Activated T-helper 2 cell treated with anti-CD3 and anti-CD28 coated beads, Interferon-gamma antibody, Interleukin-2, Interleukin-4, amounts not matched to agents 10 μg/mL and 5 μg/mL and 100 μg/mL, durations not matched to agents 14 hours and 24 hours and 36 hours (primary cell): Measurements from ENCODE around the gene CDC34. TPM values are rescaled to one million over a fixed set of nuclear protein-coding genes. Genes with fewer than 3 reads are reported as not detected.

ENCODE experiments used
- DNase-seq: peaks from one replicate; pipeline ENCODE4 v3.0.0; 2021; ENCODE audit warnings: low spot score
- H3K27ac Mint-ChIP-seq: one replicate; pipeline ENCODE4 v1.8.0; 2021; ENCODE audit warnings: mixed read lengths
- H3K27me3 Mint-ChIP-seq: one replicate; pipeline ENCODE4 v1.8.0; 2021; ENCODE audit warnings: low read depth, mixed read lengths
- H3K36me3 Mint-ChIP-seq: one replicate; pipeline ENCODE4 v1.8.0; 2021; ENCODE audit warnings: low read depth, mixed read lengths
- H3K4me1 Mint-ChIP-seq: one replicate; pipeline ENCODE4 v1.8.0; 2021; ENCODE audit warnings: low read depth, mixed read lengths
- H3K4me3 Mint-ChIP-seq: one replicate; pipeline ENCODE4 v1.8.0; 2021; ENCODE audit warnings: low read depth, mild to moderate bottlenecking, moderate library complexity, mixed read lengths
- H3K9me3 Mint-ChIP-seq: one replicate; pipeline ENCODE4 v1.8.0; 2021; ENCODE audit warnings: mixed read lengths
- intact Hi-C: fragments of 100-400 bp; cut with micrococcal nuclease; formaldehyde crosslinking; loops from one replicate; pipeline ENCODE4 v1.15.1; 2023
- total RNA-seq: library from RNA; stranded (reverse); gene quantifications from 2 replicates; pipeline ENCODE4 v1.2.3, GENCODE V29; 2022

Gene CDC34
- total RNA-seq, 1 donor from 2014 or later = 53.7 TPM

DNA sequence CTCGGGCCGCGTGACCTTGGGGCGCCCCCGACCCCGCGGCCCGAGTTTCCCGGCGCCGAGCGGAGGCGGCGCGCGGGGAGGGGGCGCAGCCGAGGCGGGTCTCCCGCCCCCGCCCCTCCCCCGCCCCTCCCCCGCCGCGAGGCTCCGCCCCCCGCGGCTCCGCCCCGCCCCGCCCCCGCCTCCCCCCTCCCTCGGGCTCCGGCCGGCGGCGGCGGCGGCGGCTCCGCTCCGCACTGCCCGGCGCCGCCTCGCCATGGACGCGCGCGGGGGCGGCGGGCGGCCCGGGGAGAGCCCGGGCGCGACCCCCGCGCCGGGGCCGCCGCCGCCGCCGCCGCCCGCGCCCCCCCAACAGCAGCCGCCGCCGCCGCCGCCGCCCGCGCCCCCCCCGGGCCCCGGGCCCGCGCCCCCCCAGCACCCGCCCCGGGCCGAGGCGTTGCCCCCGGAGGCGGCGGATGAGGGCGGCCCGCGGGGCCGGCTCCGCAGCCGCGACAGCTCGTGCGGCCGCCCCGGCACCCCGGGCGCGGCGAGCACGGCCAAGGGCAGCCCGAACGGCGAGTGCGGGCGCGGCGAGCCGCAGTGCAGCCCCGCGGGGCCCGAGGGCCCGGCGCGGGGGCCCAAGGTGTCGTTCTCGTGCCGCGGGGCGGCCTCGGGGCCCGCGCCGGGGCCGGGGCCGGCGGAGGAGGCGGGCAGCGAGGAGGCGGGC, 58.3 kb downstream of the CDC34 start, which contains the start of gene HCN2:
Gene HCN2 (plus strand): TSS at position 189 of the 703 bp plus-strand sequence. CDS start 65 bp downstream, at position 254.
- intact Hi-C loops = no loop called here
- no peak within 1 kb of the TSS for H3K27ac Mint-ChIP-seq
- no peak for DNase-seq
- H3K4me1 Mint-ChIP-seq = no peaks in the 10 kb centered on the region
- H3K27me3 Mint-ChIP-seq = peaks cover 13% of the 10 kb centered on the region
- H3K9me3 Mint-ChIP-seq = no peaks in the 10 kb centered on the region
- peak within 1 kb of the TSS; percentile 42 for H3K4me3 Mint-ChIP-seq
- H3K36me3 Mint-ChIP-seq = no peaks in the 10 kb centered on the region

DNA sequence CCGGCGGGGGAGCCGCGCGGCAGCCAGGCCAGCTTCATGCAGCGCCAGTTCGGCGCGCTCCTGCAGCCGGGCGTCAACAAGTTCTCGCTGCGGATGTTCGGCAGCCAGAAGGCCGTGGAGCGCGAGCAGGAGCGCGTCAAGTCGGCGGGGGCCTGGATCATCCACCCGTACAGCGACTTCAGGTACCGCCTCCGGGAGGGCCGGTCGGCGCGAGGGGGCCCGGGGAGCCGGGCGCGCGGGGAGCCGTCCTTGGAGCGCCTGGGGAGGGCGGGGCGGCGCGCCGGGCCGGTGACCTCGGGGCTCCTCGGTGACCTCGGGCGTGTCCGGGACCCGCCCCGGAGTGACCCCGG, 58.8 kb downstream of the CDC34 start:
- Mint-ChIP-seq H3K36me3 (no peaks in the 10 kb centered on the region), H3K9me3 (no peaks in the 10 kb centered on the region), H3K4me1 (no peaks in the 10 kb centered on the region), H3K27ac (no peak overlapping the region), H3K4me3 (no peak overlapping the region), H3K27me3 (peaks cover 13% of the 10 kb centered on the region)
- peak; percentile 28 for DNase-seq
- intact Hi-C loops = no loop called here

DNA sequence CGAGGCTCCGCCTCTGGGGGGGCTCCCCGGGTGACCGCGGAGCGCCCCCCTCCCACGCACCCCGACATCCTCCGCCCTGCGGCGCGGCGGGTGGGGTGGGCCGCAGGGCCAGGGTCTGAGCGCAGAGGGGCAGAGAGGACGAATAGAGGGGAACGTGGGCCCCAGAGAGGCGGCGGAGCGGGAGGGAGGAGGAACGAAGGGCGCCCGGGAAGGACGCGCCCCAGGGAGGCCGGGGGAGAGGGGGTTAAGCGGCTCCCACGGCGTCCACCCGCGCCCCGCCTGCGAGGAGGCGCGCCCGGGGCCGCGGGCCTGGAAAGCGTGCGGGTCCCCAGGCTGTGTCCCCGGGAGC, 59.2 kb downstream of the CDC34 start:
- Mint-ChIP-seq H3K4me1 (no peaks in the 10 kb centered on the region), H3K4me3 (no peak overlapping the region), H3K9me3 (no peaks in the 10 kb centered on the region), H3K27ac (no peak overlapping the region), H3K36me3 (no peaks in the 10 kb centered on the region), H3K27me3 (peaks cover 13% of the 10 kb centered on the region)
- no peak for DNase-seq
- intact Hi-C loops = no loop called here

DNA sequence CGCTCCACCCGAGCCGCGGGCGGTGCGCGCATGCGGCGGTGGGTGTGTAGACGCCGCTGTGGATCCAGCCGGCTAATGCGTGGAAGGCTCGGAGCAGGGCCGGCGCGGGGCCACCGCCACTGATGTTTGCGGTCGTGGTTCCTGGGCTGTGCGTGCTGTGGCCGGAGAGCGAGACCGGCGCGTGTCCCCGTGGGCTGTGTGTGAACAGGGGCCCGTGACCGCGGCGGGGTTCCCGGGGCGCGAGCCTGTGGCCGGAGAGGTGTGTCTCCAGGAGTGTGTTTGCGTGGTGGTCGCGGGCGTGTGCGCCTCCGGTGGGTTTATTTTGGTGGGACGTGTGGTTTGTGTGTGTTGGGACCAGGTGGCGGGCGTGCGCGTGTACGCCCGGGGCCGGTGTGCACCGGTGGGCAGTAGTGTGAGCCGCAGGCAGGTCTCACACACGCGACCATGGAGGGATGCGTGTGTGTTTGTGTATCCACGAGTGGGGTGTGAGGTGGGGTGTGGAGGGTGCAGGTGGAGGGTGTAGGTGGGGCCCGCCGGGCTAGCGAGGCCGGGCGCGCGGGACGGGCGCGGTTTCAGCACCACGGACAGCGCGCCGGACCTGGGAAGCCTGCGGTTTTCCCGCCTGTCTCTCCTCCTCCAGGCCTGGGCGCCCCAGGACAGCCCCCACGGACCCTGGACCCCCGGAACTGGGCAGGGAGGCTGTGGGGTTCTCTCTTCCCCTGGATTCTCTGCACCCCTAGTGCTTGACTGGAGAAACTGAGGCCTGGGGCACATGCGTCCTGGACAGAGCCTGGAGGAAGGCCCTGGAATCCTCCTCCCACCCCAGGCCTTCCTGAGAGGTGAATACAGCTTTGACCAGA, 59.8 kb downstream of the CDC34 start:
- intact Hi-C loops = no loop called here
- no peak overlapping the region for H3K27ac Mint-ChIP-seq
- no peak for DNase-seq
- H3K27me3 Mint-ChIP-seq = peaks cover 13% of the 10 kb centered on the region
- no peaks in the 10 kb centered on the region for H3K4me1 Mint-ChIP-seq
- H3K9me3 Mint-ChIP-seq = no peaks in the 10 kb centered on the region
- H3K4me3 Mint-ChIP-seq = no peak overlapping the region
- no peaks in the 10 kb centered on the region for H3K36me3 Mint-ChIP-seq

Other genes starting within 250 kb of the CDC34 start
- gene PLPP2, start 240.4 kb upstream of the CDC34 start, total RNA-seq = not detected in 2 replicates
- 29.2 and 30.5 TPM in 2 replicates for gene MIER2, start 187.0 kb upstream of the CDC34 start, total RNA-seq
- gene C2CD4C, start 122.6 kb upstream of the CDC34 start, total RNA-seq = 0.14 and 0.23 TPM in 2 replicates
- gene SHC2, start 70.7 kb upstream of the CDC34 start, total RNA-seq = not detected in 2 replicates
- 0.18 and 0.21 TPM in 2 replicates for gene MADCAM1, start 35.3 kb upstream of the CDC34 start, total RNA-seq
- gene TPGS1, start 24.3 kb upstream of the CDC34 start, total RNA-seq = 13.6 and 15.7 TPM in 2 replicates
- gene GZMM, start 12.3 kb downstream of the CDC34 start, total RNA-seq = 29.9 and 31.8 TPM in 2 replicates
- gene BSG, start 40.8 kb downstream of the CDC34 start, total RNA-seq = 300 and 304 TPM in 2 replicates
- gene HCN2, start 58.1 kb downstream of the CDC34 start, total RNA-seq = 0.52 and 0.64 TPM in 2 replicates
- gene POLRMT, start 101.8 kb downstream of the CDC34 start, total RNA-seq = 90.1 and 94.7 TPM in 2 replicates
- not detected in 2 replicates for gene FGF22, start 108.1 kb downstream of the CDC34 start, total RNA-seq
- gene RNF126, start 131.5 kb downstream of the CDC34 start, total RNA-seq = 83.2 and 89.4 TPM in 2 replicates
- 6.9 and 8.0 TPM in 2 replicates for gene FSTL3, start 144.6 kb downstream of the CDC34 start, total RNA-seq
- gene PRSS57, start 163.7 kb downstream of the CDC34 start, total RNA-seq = not detected in 2 replicates
- not detected in 2 replicates for gene PALM, start 177.2 kb downstream of the CDC34 start, total RNA-seq
- gene MISP, start 219.4 kb downstream of the CDC34 start, total RNA-seq = not detected in 2 replicates